NCI-H460 (cell line): ENCODE results near the gene CYP2D6. TPM values are rescaled to one million over a fixed set of nuclear protein-coding genes. Genes with fewer than 3 reads are reported as not detected.
"Not testable (repeated sequence)": the region's sequence is repeated elsewhere in the genome, so short reads cannot be mapped to it uniquely, and the experiment has no call there.

Source experiments
- DNase-seq: peaks from one replicate; pipeline ENCODE4 v3.0.0-alpha.2; 2016; ENCODE audit warnings: low read depth; ENCODE audit errors: extremely low read depth
- total RNA-seq: library from RNA; depleted of rRNA; stranded (reverse); fragments of >200 nt; shearing (Covaris generic); gene quantifications from 2 replicates; pipeline ENCODE4 v1.2.3, GENCODE V29; 2014

The CYP2D6 gene
- total RNA-seq, 1 experiment from 2014 or later, result 0.59 TPM

DNA sequence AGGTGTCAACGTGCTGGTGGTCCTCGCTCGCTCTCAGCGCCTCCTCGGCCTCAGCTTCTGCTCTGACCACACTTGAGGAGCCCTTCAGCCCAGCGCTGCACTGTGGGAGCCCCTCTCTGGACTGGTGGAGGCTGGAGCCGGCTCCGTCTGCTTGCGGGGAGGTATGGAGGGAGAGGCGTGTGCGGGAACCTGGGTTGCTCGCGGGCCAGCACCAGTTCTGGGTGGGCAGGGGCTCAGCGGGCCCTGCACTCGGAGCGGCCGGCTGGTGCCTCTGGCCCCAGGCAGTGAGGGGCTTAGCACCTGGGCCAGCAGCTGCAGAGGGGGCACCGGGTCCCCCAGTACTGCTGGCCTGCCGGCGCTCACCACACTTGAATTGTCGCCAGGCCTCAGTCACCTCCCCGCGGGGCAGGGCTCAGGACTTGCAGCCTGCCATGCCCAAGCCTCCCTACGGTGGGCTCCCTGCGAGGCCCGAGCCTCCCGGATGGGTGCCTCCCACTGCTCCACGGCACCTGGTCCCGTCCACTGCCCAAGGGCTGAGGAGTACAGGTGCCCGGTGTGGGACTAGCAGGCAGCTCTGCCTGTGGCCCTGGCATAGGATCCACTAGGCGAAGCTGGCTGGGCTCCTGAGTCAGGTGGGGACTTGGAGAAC is 7.6 kb upstream of the CYP2D6 start:
- no peak for DNase-seq

DNA sequence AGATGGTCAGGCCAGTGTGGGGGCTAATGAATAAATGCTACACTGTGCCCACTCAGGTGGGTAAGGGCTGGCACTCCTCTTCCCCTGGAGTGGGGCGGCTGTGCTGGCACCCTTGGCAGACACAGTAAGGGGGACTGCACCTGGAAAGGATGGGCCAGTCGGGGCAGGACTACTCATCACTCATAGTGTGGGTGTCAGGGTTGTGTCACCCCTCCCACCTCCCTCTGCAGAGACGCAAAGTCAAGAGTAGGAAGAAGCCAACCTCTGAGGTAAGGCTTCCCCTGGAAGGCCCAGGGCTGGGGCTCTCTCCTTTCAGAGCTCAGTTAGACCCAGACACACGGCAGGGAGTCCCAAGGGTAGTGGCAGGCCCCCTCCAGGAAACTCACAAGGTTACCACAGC is 5.1 kb upstream of the CYP2D6 start:
- DNase-seq, result not testable (repeated sequence)

DNA sequence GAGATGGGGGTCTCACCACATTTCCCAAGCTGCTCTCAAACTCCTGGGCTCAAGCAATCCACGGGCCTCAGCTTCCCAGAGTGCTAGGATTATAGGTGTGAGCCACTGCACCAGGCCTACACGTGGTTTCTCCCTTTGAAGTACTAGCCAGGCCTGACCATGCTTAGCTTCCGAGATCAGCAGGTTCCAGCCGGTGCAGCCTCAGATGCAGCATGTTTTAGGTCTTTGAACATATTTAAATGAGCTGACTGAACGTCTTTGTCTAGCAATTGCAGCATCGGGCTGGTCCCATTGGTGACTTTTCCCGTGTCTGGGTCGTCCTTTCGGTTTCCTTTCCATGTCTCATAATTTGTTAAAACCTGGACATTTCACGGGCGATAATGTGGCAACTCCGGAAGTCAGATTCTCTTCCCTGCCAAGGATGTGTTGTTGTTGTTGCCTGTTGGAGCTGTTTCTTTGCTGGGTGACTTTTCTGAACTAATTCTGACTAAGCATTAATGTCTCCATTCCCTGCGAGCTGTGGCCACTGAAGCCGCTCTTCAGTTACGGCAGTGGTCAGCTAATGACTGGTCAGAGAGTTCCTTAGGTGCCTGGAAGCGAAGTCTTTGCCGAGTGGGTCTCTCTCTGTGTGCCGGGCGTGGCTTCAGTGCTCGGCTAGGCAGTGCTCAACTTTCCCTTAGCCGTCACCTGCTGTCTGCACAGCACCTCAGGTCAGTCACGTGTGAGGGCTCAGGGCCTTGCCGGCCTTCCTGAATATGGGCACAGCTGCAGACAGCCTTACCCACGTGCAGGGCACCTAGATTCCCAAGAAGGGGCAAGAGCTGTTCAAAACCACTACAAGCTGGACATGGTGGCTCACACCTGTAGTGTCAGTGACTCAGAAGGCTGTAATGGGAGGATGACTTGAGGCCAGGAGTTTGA is 3.8 kb upstream of the CYP2D6 start:
- no peak for DNase-seq

DNA sequence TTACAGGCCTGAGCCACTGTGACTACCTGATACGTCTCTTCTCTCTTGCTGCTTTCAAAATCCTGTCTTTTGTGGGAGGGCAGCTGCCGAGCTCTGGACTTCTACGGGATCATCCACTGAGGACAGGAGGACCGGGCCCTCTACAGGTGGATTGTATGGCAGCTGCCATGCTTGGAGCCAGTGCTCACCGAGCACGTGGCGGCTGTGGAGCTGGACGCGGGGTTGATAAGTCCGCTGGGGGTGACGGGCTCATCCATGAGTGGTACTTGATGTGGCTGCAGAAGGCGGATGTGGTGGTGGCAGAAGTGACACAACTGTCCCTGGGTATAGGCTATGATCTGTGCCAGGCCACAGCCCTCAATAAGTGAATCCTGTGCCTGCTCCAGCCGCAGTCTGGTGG is 1.8 kb upstream of the CYP2D6 start:
- DNase-seq, result no peak

GRCh38 chr22:42131562-42131961 is 952 bp upstream of the CYP2D6 start:
- no peak for DNase-seq

- not testable (repeated sequence) for DNase-seq
Observed at GRCh38 chr22:42130182-42130581, 428 bp downstream of the CYP2D6 start.

GRCh38 chr22:42128776-42129694 is 1.6 kb downstream of the CYP2D6 start:
- not testable (repeated sequence) for DNase-seq

- DNase-seq, result not testable (repeated sequence)
Observed at GRCh38 chr22:42128007-42128406, 2.6 kb downstream of the CYP2D6 start.

- DNase-seq, result no peak
Observed at GRCh38 chr22:42127606-42128005, 3.0 kb downstream of the CYP2D6 start.

DNA sequence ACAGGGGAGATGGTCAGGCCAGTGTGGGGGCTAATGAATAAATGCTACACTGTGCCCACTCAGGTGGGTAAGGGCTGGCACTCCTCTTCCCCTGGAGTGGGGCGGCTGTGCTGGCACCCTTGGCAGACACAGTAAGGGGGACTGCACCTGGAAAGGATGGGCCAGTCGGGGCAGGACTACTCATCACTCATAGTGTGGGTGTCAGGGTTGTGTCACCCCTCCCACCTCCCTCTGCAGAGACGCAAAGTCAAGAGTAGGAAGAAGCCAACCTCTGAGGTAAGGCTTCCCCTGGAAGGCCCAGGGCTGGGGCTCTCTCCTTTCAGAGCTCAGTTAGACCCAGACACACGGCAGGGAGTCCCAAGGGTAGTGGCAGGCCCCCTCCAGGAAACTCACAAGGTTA is 7.1 kb downstream of the CYP2D6 start:
- DNase-seq, result not testable (repeated sequence)

GRCh38 chr22:42120231-42121021 is 10.2 kb downstream of the CYP2D6 start:
- not testable (repeated sequence) for DNase-seq

GRCh38 chr22:42116848-42117424 is 13.7 kb downstream of the CYP2D6 start:
- no peak for DNase-seq

DNA sequence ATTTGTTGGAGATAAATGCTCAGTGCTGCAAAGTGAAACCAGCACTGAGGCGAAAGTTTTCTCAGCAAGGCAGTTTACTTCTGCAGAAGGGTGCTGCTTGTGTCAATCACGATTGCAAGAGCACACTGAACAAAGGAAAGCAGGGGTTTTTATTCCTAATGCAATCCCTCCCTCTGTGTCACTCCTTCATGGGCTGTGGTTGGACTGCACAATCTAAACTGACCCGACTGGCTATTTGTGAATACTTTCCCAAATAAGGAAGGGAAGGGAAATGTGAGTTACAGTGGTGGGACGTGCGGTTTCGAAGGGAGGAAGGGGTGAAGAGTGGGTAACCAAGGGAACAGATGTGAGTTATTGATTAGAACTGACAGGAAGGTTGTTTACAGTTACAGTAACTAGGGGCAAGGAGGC is 15.2 kb downstream of the CYP2D6 start:
- DNase-seq, result not testable (repeated sequence)

- DNase-seq, result peak; percentile 25
Observed at GRCh38 chr22:42114721-42115120, 15.9 kb downstream of the CYP2D6 start.

GRCh38 chr22:42112793-42113192 is 17.8 kb downstream of the CYP2D6 start:
- not testable (repeated sequence) for DNase-seq

GRCh38 chr22:42111798-42112197 is 18.8 kb downstream of the CYP2D6 start:
- DNase-seq, result no peak

- no peak for DNase-seq
Observed at GRCh38 chr22:42108848-42109247, 21.8 kb downstream of the CYP2D6 start.

DNA sequence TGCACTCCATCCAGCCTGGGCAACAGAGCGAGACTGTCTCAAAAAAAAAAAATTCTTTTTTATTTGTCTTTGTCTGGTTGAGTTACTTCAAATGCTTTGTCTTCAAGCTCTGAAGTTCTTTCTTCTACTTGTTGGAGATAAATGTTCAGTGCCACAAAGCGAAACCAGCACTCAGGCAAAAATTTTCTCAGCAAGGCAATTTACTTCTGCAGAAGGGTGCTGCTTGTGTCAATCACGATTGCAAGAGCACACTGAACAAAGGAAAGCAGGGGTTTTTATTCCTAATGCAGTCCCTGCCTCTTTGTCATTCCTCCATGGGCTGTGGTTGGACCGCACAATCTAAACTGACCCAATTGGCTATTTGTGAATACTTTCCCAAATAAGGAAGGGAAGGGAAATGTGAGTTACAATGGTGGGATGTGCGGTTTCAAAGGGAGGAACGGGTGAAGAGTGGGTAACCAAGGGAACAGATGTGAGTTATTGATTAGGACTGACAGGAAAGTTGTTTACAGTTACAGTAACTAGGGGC is 26.2 kb downstream of the CYP2D6 start:
- not testable (repeated sequence) for DNase-seq

- DNase-seq, result no peak
Observed at GRCh38 chr22:42101199-42101598, 29.4 kb downstream of the CYP2D6 start.

DNA sequence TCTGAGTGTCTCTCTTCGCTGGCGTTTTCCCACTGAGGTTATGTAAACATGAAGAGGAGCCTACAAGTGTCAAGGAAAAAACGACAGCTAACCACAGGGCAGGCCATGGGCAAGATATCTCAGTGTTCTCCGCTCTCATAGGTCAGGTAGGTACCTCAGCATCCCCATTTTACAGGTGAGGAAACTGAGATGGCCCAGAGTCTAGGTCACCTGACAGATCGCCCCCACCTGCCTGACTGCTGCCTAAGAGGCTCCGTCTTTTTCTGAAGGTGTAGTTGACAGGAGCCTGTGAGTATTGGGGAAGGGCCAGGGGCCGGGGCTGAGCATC is 39.2 kb downstream of the CYP2D6 start:
- no peak for DNase-seq
